Brain microvascular endothelial cell (primary cell): ENCODE data around the gene VASN.

Source experiments
- DNase-seq: peaks from one replicate; pipeline ENCODE4 v3.0.0-alpha.2; 2020
- H3K27ac ChIP-seq: fragments of 250-450 bp; sonication (Bioruptor Pico); 2 replicates; pipeline ENCODE4 v1.5.1; 2020; ENCODE audit warnings: mild to moderate bottlenecking, moderate library complexity
- H3K27me3 ChIP-seq: fragments of 250-450 bp; sonication (Bioruptor Pico); replicated peaks from 2 replicates; pipeline ENCODE4 v1.5.1; 2020; ENCODE audit warnings: mild to moderate bottlenecking
- H3K36me3 ChIP-seq: fragments of 250-450 bp; sonication (Bioruptor Pico); replicated peaks from 2 replicates; pipeline ENCODE4 v1.5.1; 2020; ENCODE audit warnings: mild to moderate bottlenecking
- H3K4me3 ChIP-seq: 2 replicates; pipeline ENCODE4 v1.5.1; 2011; ENCODE audit warnings: low read depth, mild to moderate bottlenecking, control low read depth, low read length, moderate library complexity
- in situ Hi-C: cut with HindIII; loops from 2 replicates; pipeline ENCODE4 v1.10.0; 2017; ENCODE audit warnings: low sequenced_read_pairs, low pct_ligation_motif_present
- TF ChIP-seq, protein P1 (sequence below): IDR thresholded peaks from 2 replicates; pipeline ENCODE4 v1.5.1; 2011; ENCODE audit warnings: low read depth, mild to moderate bottlenecking, moderate library complexity, low read length, control low read depth, inconsistent platforms; ENCODE audit errors: missing control alignments

VASN gene

DNA sequence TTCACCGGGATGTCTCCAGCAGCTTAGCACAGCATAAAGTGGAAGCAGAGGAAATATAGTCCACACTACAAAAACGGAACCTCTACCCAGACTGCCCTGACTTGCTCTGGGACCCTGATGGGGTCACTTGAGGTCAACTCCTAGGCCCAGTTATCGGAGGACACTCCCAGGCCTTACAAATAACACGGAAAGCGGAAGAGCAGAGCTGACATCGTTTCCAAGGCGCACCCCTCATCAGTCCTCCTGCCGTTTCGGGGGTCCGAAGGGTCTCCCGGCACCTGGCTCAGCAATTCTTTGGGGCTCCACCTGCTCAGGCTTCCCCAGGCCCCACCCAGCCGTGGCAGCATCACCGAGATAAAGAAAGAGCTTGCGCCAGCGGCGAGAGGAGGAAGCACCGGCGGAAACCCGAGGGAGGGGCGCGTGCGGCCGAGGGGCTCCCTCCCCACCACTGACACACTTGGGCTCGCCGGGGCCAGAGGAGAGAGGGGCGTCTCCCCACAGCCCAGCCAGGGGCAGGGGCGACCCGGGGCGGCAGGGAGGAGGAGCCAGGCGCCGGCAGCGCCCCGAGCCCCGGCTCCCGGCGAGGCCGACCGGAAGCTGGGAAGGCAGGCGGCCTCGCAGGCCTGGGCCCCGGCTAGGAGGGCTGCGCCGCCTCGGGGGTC lies 44.0 kb downstream of the VASN start:
- TF ChIP-seq, protein P1, sequence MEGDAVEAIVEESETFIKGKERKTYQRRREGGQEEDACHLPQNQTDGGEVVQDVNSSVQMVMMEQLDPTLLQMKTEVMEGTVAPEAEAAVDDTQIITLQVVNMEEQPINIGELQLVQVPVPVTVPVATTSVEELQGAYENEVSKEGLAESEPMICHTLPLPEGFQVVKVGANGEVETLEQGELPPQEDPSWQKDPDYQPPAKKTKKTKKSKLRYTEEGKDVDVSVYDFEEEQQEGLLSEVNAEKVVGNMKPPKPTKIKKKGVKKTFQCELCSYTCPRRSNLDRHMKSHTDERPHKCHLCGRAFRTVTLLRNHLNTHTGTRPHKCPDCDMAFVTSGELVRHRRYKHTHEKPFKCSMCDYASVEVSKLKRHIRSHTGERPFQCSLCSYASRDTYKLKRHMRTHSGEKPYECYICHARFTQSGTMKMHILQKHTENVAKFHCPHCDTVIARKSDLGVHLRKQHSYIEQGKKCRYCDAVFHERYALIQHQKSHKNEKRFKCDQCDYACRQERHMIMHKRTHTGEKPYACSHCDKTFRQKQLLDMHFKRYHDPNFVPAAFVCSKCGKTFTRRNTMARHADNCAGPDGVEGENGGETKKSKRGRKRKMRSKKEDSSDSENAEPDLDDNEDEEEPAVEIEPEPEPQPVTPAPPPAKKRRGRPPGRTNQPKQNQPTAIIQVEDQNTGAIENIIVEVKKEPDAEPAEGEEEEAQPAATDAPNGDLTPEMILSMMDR: peak; percentile 6
- no peak for DNase-seq
- in situ Hi-C loops: no loop called here
- Histone ChIP-seq H3K27me3 (no peaks in the 10 kb centered on the region), H3K36me3 (no peaks in the 10 kb centered on the region), H3K4me3 (peak overlapping the region; percentile 70), H3K27ac (peak overlapping the region; percentile 31)

DNA sequence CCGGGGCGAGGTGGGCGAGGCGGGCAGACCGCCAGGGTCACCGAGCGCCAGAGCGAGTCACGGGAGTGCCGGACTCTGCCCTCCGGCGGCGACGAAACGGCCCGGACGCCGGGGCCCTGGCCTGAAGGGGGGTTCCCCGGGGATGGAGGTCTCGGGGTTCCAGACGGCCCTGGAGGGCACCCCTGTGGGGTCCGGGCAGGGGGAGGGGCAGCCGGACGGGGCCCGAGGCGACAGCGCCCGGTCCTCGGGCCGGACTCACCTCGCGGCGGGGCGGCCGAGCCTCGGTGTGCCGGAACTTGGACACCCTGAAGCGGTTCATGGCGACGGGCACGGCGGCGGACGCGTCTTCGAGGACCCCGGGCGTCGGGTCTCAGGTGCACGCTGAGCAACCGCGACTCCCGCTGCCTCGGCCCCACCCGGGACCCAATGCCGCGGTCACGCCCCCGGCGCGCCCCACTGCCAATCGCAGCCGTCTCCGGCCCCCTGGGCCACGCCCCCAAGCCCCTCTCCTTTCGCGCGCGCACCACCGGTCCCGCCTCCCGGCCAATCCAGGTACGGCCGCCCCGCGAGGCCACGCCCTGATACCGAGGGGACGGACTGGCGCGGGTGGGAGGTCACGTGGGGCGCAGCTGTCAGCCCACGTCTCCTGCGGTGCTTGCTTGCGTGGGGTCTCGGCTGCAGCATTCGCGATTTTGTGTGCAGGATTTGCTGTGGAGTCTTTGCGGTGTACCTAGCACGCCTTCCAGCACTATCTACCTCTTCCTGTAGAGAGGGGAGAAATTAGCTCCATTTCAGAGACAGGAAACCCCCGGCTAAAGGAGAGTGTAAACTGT lies 44.8 kb downstream of the VASN start, which contains the start of gene CORO7:
Gene CORO7 (minus strand): TSS at position 397 of the 833 bp plus-strand sequence. CDS start 78 bp downstream, at position 319.
- Histone ChIP-seq H3K36me3 (no peaks in the 10 kb centered on the region), H3K27ac (peak within 1 kb of the TSS; percentile 31), H3K27me3 (no peaks in the 10 kb centered on the region), H3K4me3 (peak within 1 kb of the TSS; percentile 70)
- TF ChIP-seq, protein P1: no peak
- in situ Hi-C loops: no loop called here
- DNase-seq: peak; percentile 76

DNA sequence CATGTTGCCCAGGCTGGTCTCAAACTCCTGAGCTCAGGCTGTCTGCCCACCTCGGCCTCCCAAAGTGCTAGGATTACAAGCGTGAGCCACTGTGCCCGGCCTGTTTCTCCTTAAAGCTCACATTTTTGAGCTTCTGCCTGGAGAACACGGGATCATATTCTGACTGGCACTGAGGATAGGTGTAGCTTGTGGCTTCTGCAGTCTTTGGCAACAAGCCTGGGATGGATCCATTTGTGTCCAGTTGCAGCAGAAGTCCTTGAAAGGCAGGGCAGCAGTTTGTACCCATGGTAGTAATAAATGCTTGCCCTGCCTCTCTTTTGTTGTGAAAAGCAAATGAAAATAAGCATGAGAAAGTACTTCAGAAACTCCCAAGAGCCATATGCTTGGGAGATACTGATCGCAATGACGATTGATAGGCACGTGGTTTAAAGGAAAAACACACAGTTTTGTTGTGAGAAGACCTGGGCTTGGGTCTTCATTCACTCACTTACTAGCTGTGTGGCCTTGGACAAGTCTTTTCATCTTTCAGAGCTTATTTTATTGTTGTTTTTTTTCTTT lies 47.8 kb downstream of the VASN start:
- in situ Hi-C loops: no loop called here
- H3K27me3 ChIP-seq: no peaks in the 10 kb centered on the region
- H3K36me3 ChIP-seq: no peaks in the 10 kb centered on the region
- TF ChIP-seq, protein P1: no peak
- no peak for DNase-seq
- H3K4me3 ChIP-seq: no peak overlapping the region
- H3K27ac ChIP-seq: no peak overlapping the region

GRCh38 chr16:4420505-4421105 lies 49.0 kb downstream of the VASN start:
- H3K27me3 ChIP-seq: no peaks in the 10 kb centered on the region
- TF ChIP-seq, protein P1: no peak
- in situ Hi-C loops: no loop called here
- no peak overlapping the region for H3K4me3 ChIP-seq
- H3K27ac ChIP-seq: no peak overlapping the region
- no peaks in the 10 kb centered on the region for H3K36me3 ChIP-seq
- no peak for DNase-seq

GRCh38 chr16:4425378-4426020 lies 53.9 kb downstream of the VASN start, which contains the start of gene DNAJA3:
Gene DNAJA3 (plus strand): TSS chr16:4425868. CDS start chr16:4425882, 14 bp downstream.
- in situ Hi-C loops: no loop called here
- TF ChIP-seq, protein P1: no peak
- peak within 1 kb of the TSS; percentile 98 for H3K4me3 ChIP-seq
- DNase-seq: peak; percentile 93
- H3K36me3 ChIP-seq: peaks cover 8% of the 10 kb centered on the region
- no peaks in the 10 kb centered on the region for H3K27me3 ChIP-seq
- H3K27ac ChIP-seq: peak within 1 kb of the TSS; percentile 99
